Naive B cell (primary cell): ENCODE measurements around the gene PALM2AKAP2. TPM values are rescaled to one million over a fixed set of nuclear protein-coding genes. Genes with fewer than 3 reads are reported as not detected.

Experiments used
- ATAC-seq, 2 donors: fragments of 150-1000 bp; cut with Tn5 transposase; 2 replicates each; pipeline ENCODE4 v1.10.0; 2021; ENCODE audit warnings: low read depth in 2 of 2, mild to moderate bottlenecking in 2 of 2, moderate library complexity in 2 of 2
- DNase-seq: peaks from one replicate; pipeline ENCODE4 v3.0.0; 2022
- H3K27ac Mint-ChIP-seq, 6 donors: one replicate each; pipeline ENCODE4 v1.8.0; 2020 to 2022; ENCODE audit warnings: mild to moderate bottlenecking in 6 of 6, mixed read lengths in 6 of 6, moderate library complexity in 5 of 6, inconsistent platforms in 2 of 6
- H3K27me3 Mint-ChIP-seq, 3 donors: one replicate each; pipeline ENCODE4 v1.8.0; 2021 to 2022; ENCODE audit warnings: mixed read lengths in 3 of 3, mild to moderate bottlenecking in 1 of 3
- H3K36me3 Mint-ChIP-seq, 2 donors: one replicate each; pipeline ENCODE4 v1.8.0; 2020 to 2022; ENCODE audit warnings: mixed read lengths in 2 of 2, inconsistent platforms in 1 of 2, mild to moderate bottlenecking in 1 of 2
- H3K4me1 Mint-ChIP-seq, 3 donors: one replicate each; pipeline ENCODE4 v1.8.0; 2020 to 2022; ENCODE audit warnings: mixed read lengths in 3 of 3, inconsistent platforms in 1 of 3, mild to moderate bottlenecking in 1 of 3, moderate library complexity in 1 of 3
- H3K4me3 Mint-ChIP-seq, 8 donors: one replicate each; pipeline ENCODE4 v1.8.0; 2020 to 2022; ENCODE audit warnings: mild to moderate bottlenecking in 8 of 8, mixed read lengths in 8 of 8, moderate library complexity in 8 of 8, inconsistent platforms in 2 of 8
- H3K9me3 Mint-ChIP-seq, 7 donors: one replicate each; pipeline ENCODE4 v1.8.0; 2020 to 2022; ENCODE audit warnings: mixed read lengths in 7 of 7, mild to moderate bottlenecking in 5 of 7, inconsistent platforms in 2 of 7, moderate library complexity in 1 of 7
- polyA plus RNA-seq, 6 donors: library from polyadenylated mRNA; unstranded; fragments of 300-500 nt; fragmentation: Illumina TruSeq; gene quantifications; one replicate each; pipeline ENCODE4 v1.2.3, GENCODE V29; 2021; ENCODE audit warnings: low read depth in 6 of 6

The PALM2AKAP2 gene
- polyA plus RNA-seq, result under 1 TPM in 1 of 6 donors, not detected in 5; 0.08 TPM

- Mint-ChIP-seq H3K27ac (no peak within 1 kb of the TSS), H3K9me3 (peaks cover 0 to 1% (median 0%) of the 10 kb centered on the region in 7 donors), H3K4me3 (peak within 1 kb of the TSS in 1 of 8 donors; percentile 61), H3K4me1 (peaks cover 0 to 6% (median 3%) of the 10 kb centered on the region in 3 donors), H3K27me3 (peaks cover 50 to 56% (median 52%) of the 10 kb centered on the region in 3 donors), H3K36me3 (no peaks in the 10 kb centered on the region)
- no peak for ATAC-seq
- no peak for DNase-seq
Observed at GRCh38 chr9:109779711-109780452, at the start of gene PALM2AKAP2. Gene PALM2AKAP2 (plus strand): TSS chr9:109780198. CDS start chr9:109780489, 291 bp downstream.

- no peaks in the 10 kb centered on the region for H3K36me3 Mint-ChIP-seq
- H3K27me3 Mint-ChIP-seq, result peaks cover 20 to 23% (median 22%) of the 10 kb centered on the region in 3 donors
- H3K9me3 Mint-ChIP-seq, result peaks cover 0 to 9% (median 1%) of the 10 kb centered on the region in 7 donors
- H3K4me3 Mint-ChIP-seq, result no peak overlapping the region
- DNase-seq (no peak), ATAC-seq (no peak)
- H3K27ac Mint-ChIP-seq, result no peak overlapping the region
- no peaks in the 10 kb centered on the region for H3K4me1 Mint-ChIP-seq
Observed at GRCh38 chr9:109730228-109730627, 49.8 kb upstream of the PALM2AKAP2 start.

- Mint-ChIP-seq H3K9me3 (no peaks in the 10 kb centered on the region), H3K27ac (no peak overlapping the region), H3K4me1 (no peaks in the 10 kb centered on the region), H3K27me3 (peaks cover 22% of the 10 kb centered on the region in 3 donors), H3K4me3 (no peak overlapping the region), H3K36me3 (no peaks in the 10 kb centered on the region)
- DNase-seq (no peak), ATAC-seq (no peak)
Observed at GRCh38 chr9:109733690-109734089, 46.3 kb upstream of the PALM2AKAP2 start.

- Mint-ChIP-seq H3K4me1 (no peaks in the 10 kb centered on the region), H3K4me3 (no peak overlapping the region), H3K9me3 (no peaks in the 10 kb centered on the region), H3K27ac (no peak overlapping the region), H3K36me3 (no peaks in the 10 kb centered on the region), H3K27me3 (peaks cover 20 to 23% (median 22%) of the 10 kb centered on the region in 3 donors)
- no peak for DNase-seq
- ATAC-seq, result no peak
Observed at GRCh38 chr9:109734814-109735213, 45.2 kb upstream of the PALM2AKAP2 start.

GRCh38 chr9:109735801-109736200, 44.2 kb upstream of the PALM2AKAP2 start:
- H3K27me3 Mint-ChIP-seq, result peaks cover 24 to 29% (median 28%) of the 10 kb centered on the region in 3 donors
- H3K27ac Mint-ChIP-seq, result no peak overlapping the region
- DNase-seq (no peak), ATAC-seq (no peak)
- no peaks in the 10 kb centered on the region for H3K36me3 Mint-ChIP-seq
- peaks cover 0 to 1% (median 0%) of the 10 kb centered on the region in 7 donors for H3K9me3 Mint-ChIP-seq
- H3K4me3 Mint-ChIP-seq, result no peak overlapping the region
- no peaks in the 10 kb centered on the region for H3K4me1 Mint-ChIP-seq

- Mint-ChIP-seq H3K36me3 (no peaks in the 10 kb centered on the region), H3K27me3 (peaks cover 23 to 31% (median 24%) of the 10 kb centered on the region in 3 donors), H3K4me1 (no peaks in the 10 kb centered on the region), H3K27ac (no peak overlapping the region), H3K9me3 (peaks cover 0 to 1% (median 0%) of the 10 kb centered on the region in 7 donors), H3K4me3 (no peak overlapping the region)
- no peak for ATAC-seq
- no peak for DNase-seq
Observed at GRCh38 chr9:109737295-109737694, 42.7 kb upstream of the PALM2AKAP2 start.

GRCh38 chr9:109739760-109740159, 40.2 kb upstream of the PALM2AKAP2 start:
- H3K36me3 Mint-ChIP-seq, result no peaks in the 10 kb centered on the region
- no peaks in the 10 kb centered on the region for H3K4me1 Mint-ChIP-seq
- no peak overlapping the region for H3K4me3 Mint-ChIP-seq
- peaks cover 0 to 1% (median 0%) of the 10 kb centered on the region in 7 donors for H3K9me3 Mint-ChIP-seq
- peaks cover 26 to 36% (median 28%) of the 10 kb centered on the region in 3 donors for H3K27me3 Mint-ChIP-seq
- ATAC-seq (no peak), DNase-seq (no peak)
- no peak overlapping the region for H3K27ac Mint-ChIP-seq

- no peak for ATAC-seq
Observed at GRCh38 chr9:109742776-109743348, 37.1 kb upstream of the PALM2AKAP2 start.

GRCh38 chr9:109743696-109744095, 36.3 kb upstream of the PALM2AKAP2 start:
- Mint-ChIP-seq H3K27me3 (peaks cover 42 to 48% (median 44%) of the 10 kb centered on the region in 3 donors), H3K27ac (peak overlapping the region in 1 of 6 donors; percentile 55), H3K36me3 (no peaks in the 10 kb centered on the region), H3K4me3 (no peak overlapping the region), H3K4me1 (no peaks in the 10 kb centered on the region), H3K9me3 (peaks cover 0 to 1% (median 0%) of the 10 kb centered on the region in 7 donors)
- DNase-seq (no peak), ATAC-seq (no peak)

More at GRCh38 chr9:109742776-109743348, 37.1 kb upstream of the PALM2AKAP2 start:
- Mint-ChIP-seq H3K36me3 (no peaks in the 10 kb centered on the region), H3K4me3 (no peak overlapping the region), H3K4me1 (no peaks in the 10 kb centered on the region), H3K9me3 (peaks cover 0 to 1% (median 0%) of the 10 kb centered on the region in 7 donors), H3K27ac (no peak overlapping the region), H3K27me3 (peaks cover 42 to 48% (median 44%) of the 10 kb centered on the region in 3 donors)
- no peak for DNase-seq

- H3K4me3 Mint-ChIP-seq, result no peak overlapping the region
- H3K9me3 Mint-ChIP-seq, result no peaks in the 10 kb centered on the region
- H3K27me3 Mint-ChIP-seq, result peaks cover 35 to 44% (median 40%) of the 10 kb centered on the region in 3 donors
- H3K36me3 Mint-ChIP-seq, result no peaks in the 10 kb centered on the region
- ATAC-seq (no peak), DNase-seq (no peak)
- no peaks in the 10 kb centered on the region for H3K4me1 Mint-ChIP-seq
- no peak overlapping the region for H3K27ac Mint-ChIP-seq
Observed at GRCh38 chr9:109745335-109746283, 34.4 kb upstream of the PALM2AKAP2 start.

- ATAC-seq (no peak), DNase-seq (no peak)
- Mint-ChIP-seq H3K36me3 (no peaks in the 10 kb centered on the region), H3K4me1 (no peaks in the 10 kb centered on the region), H3K4me3 (no peak overlapping the region), H3K27me3 (peaks cover 21 to 25% (median 21%) of the 10 kb centered on the region in 3 donors), H3K9me3 (peaks cover 0 to 6% (median 0%) of the 10 kb centered on the region in 7 donors), H3K27ac (no peak overlapping the region)
Observed at GRCh38 chr9:109751253-109751652, 28.7 kb upstream of the PALM2AKAP2 start.

- peaks cover 0 to 6% (median 0%) of the 10 kb centered on the region in 7 donors for H3K9me3 Mint-ChIP-seq
- peaks cover 12 to 25% (median 21%) of the 10 kb centered on the region in 3 donors for H3K27me3 Mint-ChIP-seq
- no peak overlapping the region for H3K27ac Mint-ChIP-seq
- no peak overlapping the region for H3K4me3 Mint-ChIP-seq
- H3K4me1 Mint-ChIP-seq, result no peaks in the 10 kb centered on the region
- no peaks in the 10 kb centered on the region for H3K36me3 Mint-ChIP-seq
- ATAC-seq (no peak), DNase-seq (no peak)
Observed at GRCh38 chr9:109753308-109753707, 26.7 kb upstream of the PALM2AKAP2 start.

GRCh38 chr9:109755040-109755439, 25.0 kb upstream of the PALM2AKAP2 start:
- Mint-ChIP-seq H3K4me3 (peak overlapping the region in 1 of 8 donors; percentile 31), H3K27ac (no peak overlapping the region), H3K4me1 (no peaks in the 10 kb centered on the region), H3K36me3 (no peaks in the 10 kb centered on the region), H3K9me3 (peaks cover 0 to 6% (median 0%) of the 10 kb centered on the region in 7 donors), H3K27me3 (peaks cover 20 to 31% (median 25%) of the 10 kb centered on the region in 3 donors)
- ATAC-seq, result no peak
- no peak for DNase-seq
